ENCODE data around the gene CRTC1.

CRTC1 gene

DNA sequence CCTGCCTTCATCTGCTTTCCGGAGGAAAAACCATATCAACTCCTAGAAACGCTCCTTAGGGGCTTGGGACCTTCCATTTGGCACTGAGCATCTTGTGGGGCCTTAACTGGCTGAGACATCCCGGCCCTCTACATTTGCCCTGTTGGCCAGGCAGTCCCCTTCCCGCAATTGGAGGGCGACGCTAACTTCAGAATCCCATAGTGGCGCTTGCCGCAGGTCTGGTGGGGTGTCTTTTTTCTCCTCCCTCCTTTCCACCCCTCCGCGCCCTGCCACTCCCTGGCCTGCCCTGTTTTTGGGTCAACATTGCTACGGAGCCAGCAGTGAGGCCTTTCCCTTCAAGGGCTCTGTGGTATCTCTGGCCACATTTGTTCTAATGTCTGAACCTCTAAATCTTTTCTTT is 13.6 kb upstream of the CRTC1 start:
- TF ChIP-seq EZH2 (optimal IDR thresholded peaks at IDR 0.05; ENCODE audit: low read depth, low read length) (no peak), EZH2phosphoT487 (IDR thresholded peaks at IDR 0.05; ENCODE audit: low read length) (no peak)
- TF ChIP-seq, protein P1, sequence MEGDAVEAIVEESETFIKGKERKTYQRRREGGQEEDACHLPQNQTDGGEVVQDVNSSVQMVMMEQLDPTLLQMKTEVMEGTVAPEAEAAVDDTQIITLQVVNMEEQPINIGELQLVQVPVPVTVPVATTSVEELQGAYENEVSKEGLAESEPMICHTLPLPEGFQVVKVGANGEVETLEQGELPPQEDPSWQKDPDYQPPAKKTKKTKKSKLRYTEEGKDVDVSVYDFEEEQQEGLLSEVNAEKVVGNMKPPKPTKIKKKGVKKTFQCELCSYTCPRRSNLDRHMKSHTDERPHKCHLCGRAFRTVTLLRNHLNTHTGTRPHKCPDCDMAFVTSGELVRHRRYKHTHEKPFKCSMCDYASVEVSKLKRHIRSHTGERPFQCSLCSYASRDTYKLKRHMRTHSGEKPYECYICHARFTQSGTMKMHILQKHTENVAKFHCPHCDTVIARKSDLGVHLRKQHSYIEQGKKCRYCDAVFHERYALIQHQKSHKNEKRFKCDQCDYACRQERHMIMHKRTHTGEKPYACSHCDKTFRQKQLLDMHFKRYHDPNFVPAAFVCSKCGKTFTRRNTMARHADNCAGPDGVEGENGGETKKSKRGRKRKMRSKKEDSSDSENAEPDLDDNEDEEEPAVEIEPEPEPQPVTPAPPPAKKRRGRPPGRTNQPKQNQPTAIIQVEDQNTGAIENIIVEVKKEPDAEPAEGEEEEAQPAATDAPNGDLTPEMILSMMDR (IDR thresholded peaks at IDR 0.05; ENCODE audit: low read length) = no peak
- no peaks in the 10 kb centered on the region; the same call in 1 of the 2 replicates for H3K36me3 ChIP-seq (replicated peaks; ENCODE audit: insufficient read depth, low read length)
- no peaks in the 10 kb centered on the region for H4K20me1 ChIP-seq (ENCODE audit: insufficient read depth, low read length)
- H3K9me2 ChIP-seq (replicated peaks; ENCODE audit: insufficient read depth, low read length) = no peaks in the 10 kb centered on the region
- H3K4me3 ChIP-seq (ENCODE audit: low read length) = no peak overlapping the region
- no peak for DNase-seq
- no peak overlapping the region for H3K4me2 ChIP-seq (ENCODE audit: low read depth, low read length)
- H2AFZ ChIP-seq (ENCODE audit: low read length) = no peak overlapping the region
- no peaks in the 10 kb centered on the region for H3K4me1 ChIP-seq (ENCODE audit: low read length)
- no peaks in the 10 kb centered on the region for H3F3A ChIP-seq (ENCODE audit: insufficient read depth, low read length)
- H3K27me3 ChIP-seq (replicated peaks; ENCODE audit: insufficient read depth, low read length) = no peaks in the 10 kb centered on the region
- H3K79me2 ChIP-seq (ENCODE audit: low read length) = no peaks in the 10 kb centered on the region
- H3K9ac ChIP-seq (ENCODE audit: low read length) = no peak overlapping the region
- H3K9me3 ChIP-seq (replicated peaks; ENCODE audit: insufficient read depth, low read length) = no peaks in the 10 kb centered on the region
- H3K27ac ChIP-seq (ENCODE audit: low read length) = no peak overlapping the region

DNA sequence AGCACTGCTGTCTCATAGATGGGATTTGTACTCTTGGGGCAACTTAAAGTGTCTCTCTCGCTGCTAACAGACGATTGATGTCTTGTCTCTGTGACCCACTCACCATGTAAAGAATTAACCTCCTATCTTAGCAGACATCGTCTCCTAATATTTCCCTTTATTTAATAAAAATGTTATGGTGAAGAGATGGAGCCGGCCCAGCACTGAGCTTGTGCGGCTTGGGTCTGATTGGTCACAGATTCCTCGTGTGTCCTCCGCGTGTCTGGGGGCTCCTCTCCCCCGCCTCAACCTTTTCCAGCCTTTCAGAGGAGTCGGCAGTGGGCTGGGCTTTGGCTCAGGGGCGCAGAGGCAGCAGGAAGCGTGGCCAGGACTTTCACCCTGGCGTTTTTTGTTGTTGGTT is 13.2 kb upstream of the CRTC1 start:
- no peaks in the 10 kb centered on the region for H3K9me2 ChIP-seq (replicated peaks; ENCODE audit: insufficient read depth, low read length)
- no peak overlapping the region for H3K27ac ChIP-seq (ENCODE audit: low read length)
- H3F3A ChIP-seq (ENCODE audit: insufficient read depth, low read length) = no peaks in the 10 kb centered on the region
- no peaks in the 10 kb centered on the region for H3K9me3 ChIP-seq (replicated peaks; ENCODE audit: insufficient read depth, low read length)
- no peaks in the 10 kb centered on the region for H3K4me1 ChIP-seq (ENCODE audit: low read length)
- no peaks in the 10 kb centered on the region for H4K20me1 ChIP-seq (ENCODE audit: insufficient read depth, low read length)
- no peak overlapping the region for H3K4me3 ChIP-seq (ENCODE audit: low read length)
- H3K9ac ChIP-seq (ENCODE audit: low read length) = no peak overlapping the region
- no peak for DNase-seq
- TF ChIP-seq, protein P1 (IDR thresholded peaks at IDR 0.05; ENCODE audit: low read length) = no peak
- TF ChIP-seq EZH2 (optimal IDR thresholded peaks at IDR 0.05; ENCODE audit: low read depth, low read length) = no peak
- TF ChIP-seq EZH2phosphoT487 (IDR thresholded peaks at IDR 0.05; ENCODE audit: low read length) = no peak
- H2AFZ ChIP-seq (ENCODE audit: low read length) = no peak overlapping the region
- H3K27me3 ChIP-seq (replicated peaks; ENCODE audit: insufficient read depth, low read length) = no peaks in the 10 kb centered on the region
- no peaks in the 10 kb centered on the region; the same call in 1 of the 2 replicates for H3K36me3 ChIP-seq (replicated peaks; ENCODE audit: insufficient read depth, low read length)
- no peaks in the 10 kb centered on the region for H3K79me2 ChIP-seq (ENCODE audit: low read length)
- H3K4me2 ChIP-seq (ENCODE audit: low read depth, low read length) = no peak overlapping the region

DNA sequence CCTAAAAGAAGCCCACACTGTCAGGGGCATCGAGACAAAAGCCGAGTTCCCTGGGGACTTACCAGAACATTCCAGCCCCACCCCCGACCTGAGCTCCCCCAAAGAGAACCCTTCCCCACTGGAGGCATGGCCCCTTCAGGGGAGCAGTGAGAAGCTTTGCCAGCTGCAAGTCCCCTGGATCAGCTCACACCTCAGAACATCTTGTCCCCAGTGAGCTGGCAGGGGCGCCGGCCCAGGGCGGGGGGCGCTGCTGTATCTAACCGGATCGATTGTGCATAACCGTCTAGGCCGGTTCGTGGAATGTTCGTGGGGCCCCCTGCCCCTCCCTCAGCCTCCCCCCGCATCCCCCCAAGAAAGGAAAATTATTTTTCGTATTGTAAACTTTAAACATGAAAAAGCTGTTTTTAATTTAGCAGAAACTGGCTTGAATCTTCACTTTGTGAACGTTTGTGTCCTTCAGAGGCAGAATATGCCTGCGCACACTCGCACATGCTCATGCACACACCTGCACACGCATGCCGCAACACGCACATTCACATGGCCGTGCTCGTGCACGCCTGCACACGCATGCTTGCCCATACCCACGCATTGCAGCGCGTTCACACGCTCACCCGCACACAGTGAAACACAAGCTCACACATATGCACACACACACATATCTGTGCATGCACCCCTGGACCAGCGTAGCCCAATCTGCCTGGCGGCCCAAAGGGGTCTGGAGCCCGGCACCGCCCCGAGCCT is 12.0 kb upstream of the CRTC1 start:
- Histone ChIP-seq H4K20me1 (ENCODE audit: insufficient read depth, low read length) (no peaks in the 10 kb centered on the region), H3K79me2 (ENCODE audit: low read length) (no peaks in the 10 kb centered on the region), H3K9ac (ENCODE audit: low read length) (no peak overlapping the region)

More for the DNA sequence above, 12.0 kb upstream of the CRTC1 start:
- Histone ChIP-seq H3K9me3 (replicated peaks; ENCODE audit: insufficient read depth, low read length) (no peaks in the 10 kb centered on the region), H3K9me2 (replicated peaks; ENCODE audit: insufficient read depth, low read length) (no peaks in the 10 kb centered on the region), H3K4me2 (ENCODE audit: low read depth, low read length) (no peak overlapping the region), H3F3A (ENCODE audit: insufficient read depth, low read length) (no peaks in the 10 kb centered on the region), H3K27ac (ENCODE audit: low read length) (no peak overlapping the region), H2AFZ (ENCODE audit: low read length) (no peak overlapping the region), H3K4me3 (ENCODE audit: low read length) (no peak overlapping the region), H3K36me3 (replicated peaks; ENCODE audit: insufficient read depth, low read length) (no peaks in the 10 kb centered on the region; the same call in 1 of the 2 replicates), H3K4me1 (ENCODE audit: low read length) (no peaks in the 10 kb centered on the region), H3K27me3 (replicated peaks; ENCODE audit: insufficient read depth, low read length) (no peaks in the 10 kb centered on the region)
- DNase-seq = no peak
- TF ChIP-seq EZH2phosphoT487 (IDR thresholded peaks at IDR 0.05; ENCODE audit: low read length) (no peak), EZH2 (optimal IDR thresholded peaks at IDR 0.05; ENCODE audit: low read depth, low read length) (no peak)
- TF ChIP-seq, protein P1 (IDR thresholded peaks at IDR 0.05; ENCODE audit: low read length) = no peak

All from MM.1S (cell line).